Measurements from ENCODE around the gene TMEM248.
"Not testable (repeated sequence)": the region's sequence is repeated elsewhere in the genome, so short reads cannot be mapped to it uniquely, and the experiment has no call there.

TMEM248 gene

GRCh38 chr7:66920769-66921395 is at the start of gene TMEM248:
Gene TMEM248, plus strand, starts transcription at chr7:66921225. Its CDS starts 20,641 bp downstream, at chr7:66941866.
- DNase-seq (ENCODE audit: low read depth): peak; percentile 85

DNA sequence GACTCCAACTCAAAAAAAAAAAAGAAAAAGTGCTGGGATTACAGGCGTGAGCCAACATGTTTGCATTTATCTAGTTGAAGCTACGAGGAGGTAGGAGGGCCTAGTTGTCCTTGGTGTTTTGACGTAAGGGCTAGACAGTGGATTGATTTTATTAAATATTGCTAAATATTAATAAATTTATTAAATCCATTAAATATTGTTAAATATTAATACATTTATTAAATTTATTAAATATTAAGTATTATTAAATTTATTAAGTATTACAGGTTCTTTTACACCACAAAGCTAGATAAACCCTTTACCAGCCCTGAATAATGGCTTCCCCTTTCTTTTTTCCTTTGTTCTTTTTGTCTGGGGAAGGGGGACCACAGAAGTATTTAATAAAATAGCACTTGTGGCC is 47.5 kb upstream of the TMEM248 start:
- DNase-seq (ENCODE audit: low read depth): no peak

GRCh38 chr7:66877577-66878300 is 43.3 kb upstream of the TMEM248 start:
- DNase-seq (ENCODE audit: low read depth): no peak

GRCh38 chr7:66878301-66878685 is 42.7 kb upstream of the TMEM248 start:
- DNase-seq (ENCODE audit: low read depth): not testable (repeated sequence)

DNA sequence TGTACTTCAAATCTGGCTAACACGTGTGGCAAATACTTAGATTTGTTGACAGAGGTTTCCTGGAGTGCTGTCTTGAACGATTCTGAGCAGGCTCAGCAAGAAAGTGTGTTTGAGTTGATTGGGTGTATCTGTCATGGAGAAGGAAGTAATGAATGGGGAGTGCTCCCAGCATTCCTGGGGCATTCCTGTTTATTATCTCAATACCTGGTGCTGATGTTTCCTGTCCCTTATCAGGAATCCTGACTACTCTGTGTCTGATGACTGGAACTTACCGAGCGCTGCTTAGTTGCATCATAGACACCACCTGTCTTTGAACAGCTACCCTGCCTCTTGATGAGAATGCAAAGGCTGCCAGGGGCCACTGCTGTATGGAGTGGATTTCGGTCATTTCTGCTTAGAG is 41.0 kb upstream of the TMEM248 start:
- DNase-seq (ENCODE audit: low read depth): no peak

DNA sequence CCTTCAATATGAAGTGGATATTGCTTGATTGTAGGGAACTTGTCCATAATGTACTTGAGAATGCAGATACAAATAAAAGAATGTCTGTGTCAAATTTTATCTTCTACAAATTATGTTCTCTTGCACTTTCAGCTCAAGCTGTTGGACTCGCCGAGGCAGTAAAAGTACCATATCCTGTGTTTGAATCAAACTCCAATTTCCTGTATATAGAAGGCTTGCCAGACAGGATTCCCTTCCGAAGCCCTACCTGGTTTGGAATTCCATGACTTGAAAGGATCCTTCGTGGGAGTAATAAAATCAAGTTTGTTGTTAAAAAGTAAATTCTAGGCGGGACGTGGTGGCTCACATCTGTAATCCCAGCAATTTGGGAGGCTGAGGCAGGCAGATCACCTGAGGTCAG is 40.4 kb upstream of the TMEM248 start:
- DNase-seq (ENCODE audit: low read depth): not testable (repeated sequence)

DNA sequence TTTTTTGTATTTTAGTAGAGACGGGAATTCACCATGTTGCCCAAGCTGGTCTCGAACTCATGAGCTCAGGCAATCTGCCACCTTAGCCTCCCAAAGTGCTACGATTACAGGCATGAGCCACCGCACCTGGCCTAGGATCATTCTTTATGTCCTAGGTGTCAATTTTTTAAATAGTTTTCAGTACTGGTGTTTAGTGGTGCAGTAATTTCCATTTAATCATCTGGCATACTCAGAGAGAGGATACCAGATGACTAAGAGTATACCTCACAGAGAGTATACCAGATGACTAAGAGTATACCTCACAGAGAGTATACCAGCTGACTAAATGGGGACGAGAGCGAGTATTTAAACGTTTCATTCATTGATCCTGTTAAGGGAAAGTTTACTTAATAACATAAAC is 37.3 kb upstream of the TMEM248 start:
- no peak for DNase-seq (ENCODE audit: low read depth)

- peak; percentile 31 for DNase-seq (ENCODE audit: low read depth)
Observed at GRCh38 chr7:66884556-66884955, 36.5 kb upstream of the TMEM248 start.

- peak; percentile 39 for DNase-seq (ENCODE audit: low read depth)
Observed at GRCh38 chr7:66886152-66886551, 34.9 kb upstream of the TMEM248 start.

DNA sequence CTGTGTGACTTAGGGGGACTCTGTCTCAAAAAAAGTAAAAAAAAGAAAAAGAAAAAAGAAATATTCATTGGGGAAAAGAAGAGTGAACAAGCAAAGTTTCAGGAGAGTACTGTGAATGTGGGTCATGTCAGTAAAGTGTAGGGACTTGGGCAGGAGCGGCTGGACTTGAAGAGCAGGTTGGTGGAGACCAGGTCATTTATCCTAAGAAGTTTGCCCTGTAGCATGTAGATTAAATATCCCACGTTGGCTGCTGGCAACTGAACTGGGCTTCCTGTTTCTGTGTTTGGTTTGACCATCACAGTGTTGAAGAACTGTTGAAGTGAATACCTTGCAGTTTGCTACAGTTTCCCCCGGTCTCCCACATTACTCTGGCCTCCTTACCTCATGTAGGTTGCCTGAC is 32.8 kb upstream of the TMEM248 start:
- DNase-seq (ENCODE audit: low read depth): not testable (repeated sequence)

DNA sequence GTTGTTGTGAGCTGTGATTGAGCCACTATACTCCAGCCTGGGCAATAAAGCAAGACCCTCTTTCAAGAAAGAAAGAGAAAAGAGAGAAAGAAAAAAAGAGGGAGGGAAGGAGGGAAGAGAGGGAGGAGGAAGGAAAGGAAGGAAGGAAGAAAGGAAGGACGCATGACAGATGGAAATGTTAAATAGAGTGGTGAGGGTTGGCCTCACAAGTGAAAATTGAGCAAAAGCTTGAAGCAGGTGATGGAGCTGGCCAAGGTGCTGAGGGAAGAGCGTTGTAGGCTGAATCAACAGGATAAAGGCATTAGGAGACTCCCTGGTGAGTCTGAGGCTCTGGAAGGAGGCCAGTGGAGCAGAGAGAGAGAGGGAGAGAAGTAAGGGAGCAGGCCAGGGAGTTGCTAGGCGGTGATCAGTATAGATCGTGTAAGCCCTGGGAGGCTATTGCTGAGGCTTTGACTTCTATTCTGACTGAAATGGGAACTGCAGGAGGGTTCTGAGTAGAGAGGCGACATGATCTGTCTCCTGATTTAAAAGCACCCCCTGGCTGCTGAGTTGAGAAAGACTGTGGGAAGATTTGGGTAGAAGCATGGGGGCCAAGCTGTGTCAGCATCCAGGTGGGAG is 26.5 kb upstream of the TMEM248 start:
- no peak for DNase-seq (ENCODE audit: low read depth)

GRCh38 chr7:66896441-66896840 is 24.6 kb upstream of the TMEM248 start:
- no peak for DNase-seq (ENCODE audit: low read depth)

- no peak for DNase-seq (ENCODE audit: low read depth)
Observed at GRCh38 chr7:66899552-66900280, 21.3 kb upstream of the TMEM248 start.

- no peak for DNase-seq (ENCODE audit: low read depth)
Observed at GRCh38 chr7:66901941-66902843, 18.8 kb upstream of the TMEM248 start.

- DNase-seq (ENCODE audit: low read depth): no peak
Observed at GRCh38 chr7:66902844-66903180, 18.2 kb upstream of the TMEM248 start.

DNA sequence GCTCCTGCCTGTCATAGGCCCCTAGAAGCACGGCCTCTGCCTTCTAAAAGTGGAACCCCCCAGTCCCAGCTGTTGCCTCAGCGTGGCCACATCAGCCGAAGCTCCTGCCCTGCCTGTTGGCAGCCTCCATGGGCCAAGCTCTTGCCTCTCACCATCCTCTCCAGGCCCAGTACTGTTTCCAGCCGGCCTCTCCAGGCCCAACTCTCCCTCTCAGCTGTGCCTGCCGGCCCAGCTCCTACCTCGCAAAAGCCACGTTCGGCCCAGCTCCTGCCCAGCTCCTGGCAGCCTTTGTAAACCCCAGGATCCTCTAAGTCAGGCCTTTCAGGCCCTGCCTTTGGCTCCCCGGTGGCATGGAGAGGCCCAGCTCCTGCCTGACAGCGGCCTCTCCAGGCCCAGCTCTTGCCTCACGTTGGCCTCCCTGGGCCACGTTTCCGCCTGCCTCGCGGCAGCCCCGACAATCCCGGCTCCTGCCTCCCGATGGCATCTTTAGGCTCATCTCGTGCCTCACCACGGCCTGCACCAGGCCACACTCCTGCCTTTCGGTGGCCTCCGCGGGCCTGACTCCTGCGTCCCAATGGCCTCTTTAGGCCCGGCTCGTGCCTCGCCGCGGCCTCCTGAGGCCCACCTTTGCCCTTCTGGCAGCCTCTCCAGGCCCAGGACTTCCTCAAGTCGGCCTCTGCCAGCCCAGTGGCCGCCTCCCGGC is 17.5 kb upstream of the TMEM248 start:
- no peak for DNase-seq (ENCODE audit: low read depth)

- no peak for DNase-seq (ENCODE audit: low read depth)
Observed at GRCh38 chr7:66904063-66904593, 16.9 kb upstream of the TMEM248 start.

DNA sequence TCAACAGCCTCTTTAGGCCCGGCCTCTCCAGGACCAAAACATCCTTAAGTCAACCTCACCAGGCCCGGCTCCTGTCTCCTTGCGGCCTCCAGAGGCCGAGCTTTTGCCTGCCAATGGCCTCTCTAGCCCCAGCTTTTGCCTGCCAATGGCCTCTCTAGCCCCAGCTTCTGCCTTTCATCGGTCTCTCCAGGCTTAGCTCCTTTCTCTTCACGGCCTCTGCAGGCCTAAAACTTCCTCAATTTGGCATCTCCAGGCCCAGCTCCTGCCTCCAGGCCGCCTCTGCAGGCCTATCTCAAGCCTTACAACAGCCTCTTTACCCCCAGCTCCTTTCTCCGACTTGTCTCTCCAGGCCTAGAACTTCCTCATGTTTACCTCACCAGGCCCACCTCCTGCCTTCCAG is 15.7 kb upstream of the TMEM248 start:
- DNase-seq (ENCODE audit: low read depth): no peak

GRCh38 chr7:66905689-66906088 is 15.3 kb upstream of the TMEM248 start:
- no peak for DNase-seq (ENCODE audit: low read depth)

DNA sequence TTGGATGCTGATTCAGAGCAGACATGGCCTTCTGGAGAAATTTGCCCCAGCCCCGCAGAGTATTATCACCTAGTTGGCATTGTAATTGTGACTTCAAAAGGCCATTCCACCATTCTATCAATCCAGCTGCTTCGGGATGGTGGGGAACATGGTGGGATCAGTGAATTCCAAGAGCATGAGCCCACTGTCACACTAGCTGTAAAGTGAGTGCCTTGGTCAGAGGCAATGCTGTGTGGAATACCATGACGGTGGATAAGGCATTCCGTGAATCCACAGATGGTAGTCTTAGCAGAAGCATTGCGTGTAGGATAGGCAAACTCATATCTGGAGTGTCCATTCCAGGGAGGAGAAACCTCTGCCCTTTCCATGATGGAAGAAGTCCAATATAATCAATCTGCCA is 13.3 kb upstream of the TMEM248 start:
- DNase-seq (ENCODE audit: low read depth): no peak

DNA sequence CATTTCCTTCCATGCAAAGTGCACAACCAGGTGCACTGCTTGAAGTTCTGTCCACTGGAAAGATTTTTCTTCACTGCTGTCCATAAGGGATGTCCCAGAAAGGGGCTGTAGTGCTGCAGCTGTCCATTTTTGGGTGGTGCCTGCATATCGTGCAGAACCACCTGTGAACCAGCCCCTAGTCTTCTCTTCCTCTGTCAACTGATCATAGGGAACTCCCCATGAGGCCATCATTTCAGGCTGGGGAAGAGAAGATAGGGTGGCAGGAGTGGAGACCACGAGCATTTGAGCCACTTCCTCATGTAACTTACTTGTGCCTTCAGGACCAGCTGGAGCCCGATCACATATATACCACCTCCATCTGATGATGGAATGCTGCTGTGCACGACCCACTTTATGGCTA is 12.4 kb upstream of the TMEM248 start:
- not testable (repeated sequence) for DNase-seq (ENCODE audit: low read depth)
